PFSK-1 (cell line): ENCODE measurements around the gene CD1C.

Experiments
- FOXP2 ChIP-seq: optimal IDR thresholded peaks from 2 replicates; pipeline ENCODE3; 2011; ENCODE audit warnings: borderline replicate concordance, control low read depth, inconsistent platforms; ENCODE audit not compliant: insufficient read depth; ENCODE audit errors: extremely low read length, extremely low read depth
- POLR2AphosphoS5 ChIP-seq: IDR thresholded peaks from 2 replicates; pipeline ENCODE4 v1.6.1; 2012; ENCODE audit warnings: low read depth, mild to moderate bottlenecking, control low read depth, low read length, moderate library complexity
- REST ChIP-seq, 2 experiments: IDR thresholded peaks; 2 replicates each; pipeline versions ENCODE4 v1.6.1 to v1.8.0; 2011 to 2012; ENCODE audit warnings: low read depth in 2 of 2, low read length in 2 of 2, control low read depth in 1 of 2, inconsistent platforms in 1 of 2, mild to moderate bottlenecking in 1 of 2, moderate library complexity in 1 of 2; ENCODE audit not compliant: insufficient read depth in 1 of 2
- SIN3A ChIP-seq: IDR thresholded peaks from 2 replicates; pipeline ENCODE4 v1.6.1; 2012; ENCODE audit warnings: mild to moderate bottlenecking, low read length, moderate library complexity, borderline replicate concordance; ENCODE audit not compliant: insufficient read depth
- TAF1 ChIP-seq: IDR thresholded peaks from 2 replicates; pipeline ENCODE4 v1.6.1; 2012; ENCODE audit warnings: low read length, control low read depth, borderline replicate concordance; ENCODE audit not compliant: insufficient read depth

Gene CD1C

GRCh38 chr1:158274797-158275196, 14.9 kb upstream of the CD1C start:
- no peak for TF ChIP-seq SIN3A
- TF ChIP-seq TAF1, result no peak
- no peak for TF ChIP-seq REST (IDR thresholded peaks at IDR 0.05; ENCODE audit: insufficient read depth in 1 of 2, low read depth in 2 of 2, low read length in 2 of 2)
- TF ChIP-seq POLR2AphosphoS5, result no peak
- TF ChIP-seq FOXP2, result no peak

- TF ChIP-seq TAF1, result no peak
- TF ChIP-seq FOXP2, result no peak
- no peak for TF ChIP-seq REST (IDR thresholded peaks at IDR 0.05; ENCODE audit: insufficient read depth in 1 of 2, low read depth in 2 of 2, low read length in 2 of 2)
- no peak for TF ChIP-seq SIN3A
Observed at GRCh38 chr1:158283965-158284364, 5.8 kb upstream of the CD1C start.

- no peak for TF ChIP-seq SIN3A
- no peak for TF ChIP-seq REST (IDR thresholded peaks at IDR 0.05; ENCODE audit: insufficient read depth in 1 of 2, low read depth in 2 of 2, low read length in 2 of 2)
- TF ChIP-seq TAF1, result no peak
Observed at GRCh38 chr1:158285756-158286241, 3.9 kb upstream of the CD1C start.

GRCh38 chr1:158286487-158286886, 3.2 kb upstream of the CD1C start:
- TF ChIP-seq POLR2AphosphoS5 (no peak), FOXP2 (no peak), TAF1 (no peak)

- no peak for TF ChIP-seq SIN3A
- TF ChIP-seq TAF1, result no peak
- no peak for TF ChIP-seq FOXP2
- TF ChIP-seq REST (IDR thresholded peaks at IDR 0.05; ENCODE audit: insufficient read depth in 1 of 2, low read depth in 2 of 2, low read length in 2 of 2), result no peak
- TF ChIP-seq POLR2AphosphoS5, result no peak
Observed at GRCh38 chr1:158286941-158287346, 2.8 kb upstream of the CD1C start.

GRCh38 chr1:158290321-158290844, 660 bp downstream of the CD1C start:
- TF ChIP-seq SIN3A (no peak), TAF1 (no peak), POLR2AphosphoS5 (no peak), FOXP2 (no peak), REST (IDR thresholded peaks at IDR 0.05; ENCODE audit: insufficient read depth in 1 of 2, low read depth in 2 of 2, low read length in 2 of 2) (no peak)
